HTERT RPE-1 (cell line): ENCODE measurements around the gene PRX.

ENCODE experiments used
- in situ Hi-C: fragments of 300-500 bp; cut with MboI; formaldehyde crosslinking; loops from 4 replicates; pipeline ENCODE4 v1.14.3; 2020; ENCODE audit warnings: low sequenced_read_pairs

PRX gene

DNA sequence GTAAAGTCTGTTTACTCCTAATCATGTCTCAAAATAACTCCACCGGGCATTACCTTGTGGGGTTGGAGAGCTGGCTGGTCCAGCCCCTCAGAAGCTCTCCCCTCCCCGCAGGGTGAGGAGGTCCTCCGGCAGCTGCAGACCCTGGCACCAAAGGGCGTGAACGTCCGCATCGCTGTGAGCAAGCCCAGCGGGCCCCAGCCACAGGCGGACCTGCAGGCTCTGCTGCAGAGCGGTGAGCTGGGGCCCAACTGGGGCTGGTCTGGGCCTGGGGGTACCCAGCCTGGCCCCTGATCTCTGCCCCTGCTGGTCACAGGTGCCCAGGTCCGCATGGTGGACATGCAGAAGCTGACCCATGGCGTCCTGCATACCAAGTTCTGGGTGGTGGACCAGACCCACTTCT is 43.4 kb downstream of the PRX start:
- in situ Hi-C loops = no loop called here

DNA sequence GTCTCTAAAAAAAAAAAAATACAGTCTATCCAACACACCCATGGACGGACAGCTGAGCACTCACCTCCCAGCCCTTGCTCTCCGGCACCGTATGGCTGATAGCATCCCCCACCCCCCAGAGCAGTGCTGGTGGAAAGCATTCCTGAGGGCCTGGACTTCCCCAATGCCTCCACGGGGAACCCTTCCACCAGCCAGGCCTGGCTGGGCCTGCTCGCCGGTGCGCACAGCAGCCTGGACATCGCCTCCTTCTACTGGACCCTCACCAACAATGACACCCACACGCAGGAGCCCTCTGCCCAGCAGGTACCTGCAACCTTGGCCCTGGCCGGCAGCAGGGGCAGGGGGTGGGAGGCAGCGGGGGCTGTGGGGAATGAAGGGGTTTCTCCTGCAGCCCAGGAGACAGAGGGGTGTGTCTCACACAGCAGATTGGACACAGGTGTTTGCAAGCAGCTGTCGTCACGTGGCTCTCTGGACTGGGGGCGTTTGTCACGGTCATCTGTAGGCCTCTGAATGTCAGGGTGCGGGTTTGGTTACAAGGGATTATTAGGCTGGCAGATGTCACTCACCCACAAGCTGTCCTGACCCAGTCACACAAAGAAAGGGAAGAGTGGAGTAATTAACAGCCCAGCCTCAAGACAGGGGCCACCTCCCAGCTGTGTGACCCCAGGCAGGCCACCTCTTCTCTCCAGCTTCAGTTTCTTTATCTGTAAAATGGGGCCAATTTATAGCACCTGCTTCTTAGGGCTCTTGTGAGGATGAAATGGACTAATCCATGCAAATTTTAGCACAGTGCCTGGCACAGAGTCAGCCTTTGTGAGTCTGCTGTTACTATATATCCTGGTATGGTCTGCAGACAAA is 45.4 kb downstream of the PRX start:
- in situ Hi-C loops = no loop called here

DNA sequence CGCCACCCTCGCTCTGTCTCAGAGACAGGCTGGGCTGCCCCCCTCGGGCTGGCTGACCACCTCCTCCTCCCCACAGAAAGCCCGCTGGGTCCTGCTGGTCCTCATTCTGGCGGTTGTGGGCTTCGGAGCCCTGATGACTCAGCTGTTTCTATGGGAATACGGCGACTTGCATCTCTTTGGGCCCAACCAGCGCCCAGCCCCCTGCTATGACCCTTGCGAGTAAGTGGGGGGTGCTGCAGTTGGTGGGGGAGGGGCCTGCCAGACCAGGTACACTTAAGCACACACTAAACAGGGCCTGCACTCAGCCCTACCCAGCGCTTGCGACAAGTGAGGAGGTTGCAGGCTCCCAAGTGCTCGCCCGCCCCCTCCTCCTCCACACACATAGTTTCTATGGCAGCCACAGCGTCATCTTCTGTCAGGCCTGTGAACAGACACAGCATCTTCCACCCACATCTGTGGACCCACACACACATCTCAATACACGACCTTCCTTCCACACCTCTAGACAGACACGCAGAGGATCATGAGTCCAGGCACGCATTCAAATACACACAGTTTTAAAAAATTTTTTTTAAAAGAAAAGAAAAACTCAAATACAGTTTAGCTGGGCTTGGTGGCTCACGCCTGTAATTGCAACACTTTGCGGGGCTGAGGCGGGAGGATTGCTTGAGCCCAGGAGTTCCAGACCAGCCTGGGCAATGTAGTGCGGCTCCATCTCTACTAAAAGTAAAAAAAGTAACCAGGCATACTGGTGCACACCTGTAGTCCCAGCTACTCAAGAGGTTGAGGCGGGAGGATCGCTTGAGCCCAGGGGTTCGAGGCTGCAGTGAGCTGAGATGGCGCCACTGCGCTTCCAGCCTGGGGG is 46.2 kb downstream of the PRX start:
- in situ Hi-C loops = no loop called here

DNA sequence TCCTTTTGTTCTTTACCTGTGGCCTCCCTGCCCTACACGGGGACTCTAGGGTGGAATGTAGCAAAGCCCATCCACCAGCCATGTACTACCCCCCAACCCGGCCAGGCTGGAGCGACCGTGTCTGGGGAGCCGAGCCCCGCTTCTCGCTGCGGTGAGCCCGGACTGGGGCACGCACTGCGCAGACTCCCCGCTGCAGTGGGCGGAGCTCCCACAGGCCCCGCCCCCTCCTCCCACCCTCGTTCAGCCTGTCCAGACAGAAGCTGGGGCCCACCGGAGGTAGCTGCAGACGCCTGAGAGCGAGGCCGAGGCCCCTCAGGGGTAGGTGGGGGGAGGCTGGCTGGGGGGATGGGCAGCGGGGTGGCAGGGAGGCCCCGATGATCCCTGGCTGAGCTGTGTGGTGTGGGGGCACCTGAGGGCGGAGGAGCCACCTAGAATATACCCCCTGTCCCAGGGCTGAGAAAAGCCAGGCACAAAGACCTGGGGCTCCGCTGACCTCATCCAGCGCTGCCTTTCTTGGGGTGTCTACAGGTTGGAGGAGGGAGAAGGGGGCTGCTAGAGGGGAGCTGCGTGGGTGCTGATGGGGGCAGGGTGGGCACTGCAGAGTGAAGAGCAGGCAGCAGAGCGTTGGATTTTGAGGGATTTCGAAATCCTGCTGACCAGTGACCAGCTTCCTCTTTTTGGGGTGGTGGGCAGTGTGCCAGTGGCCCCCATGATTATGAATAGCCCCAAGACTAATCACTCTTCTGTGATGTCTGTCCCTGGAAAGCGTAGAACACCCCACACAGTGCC is 47.4 kb downstream of the PRX start:
- in situ Hi-C loops = no loop called here

DNA sequence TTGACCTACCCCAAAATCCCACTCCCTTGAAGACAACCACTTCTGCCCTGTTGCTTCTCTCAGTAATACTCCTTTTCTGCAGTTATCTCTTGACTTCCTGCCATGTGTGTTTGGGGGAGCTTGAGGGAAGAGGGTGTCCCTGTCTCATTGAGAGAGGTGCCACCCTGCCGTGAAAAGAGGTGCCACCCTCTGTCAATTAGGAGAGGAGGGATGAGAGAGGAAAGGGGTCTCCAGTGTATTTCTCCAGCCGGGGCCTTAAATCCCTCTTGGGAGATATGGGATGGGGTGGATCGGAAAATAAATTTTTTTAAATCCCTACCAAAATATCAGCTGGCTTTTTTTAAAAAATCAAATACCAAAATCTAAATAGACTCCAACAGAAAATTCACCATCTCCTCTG is 48.2 kb downstream of the PRX start:
- in situ Hi-C loops = no loop called here

DNA sequence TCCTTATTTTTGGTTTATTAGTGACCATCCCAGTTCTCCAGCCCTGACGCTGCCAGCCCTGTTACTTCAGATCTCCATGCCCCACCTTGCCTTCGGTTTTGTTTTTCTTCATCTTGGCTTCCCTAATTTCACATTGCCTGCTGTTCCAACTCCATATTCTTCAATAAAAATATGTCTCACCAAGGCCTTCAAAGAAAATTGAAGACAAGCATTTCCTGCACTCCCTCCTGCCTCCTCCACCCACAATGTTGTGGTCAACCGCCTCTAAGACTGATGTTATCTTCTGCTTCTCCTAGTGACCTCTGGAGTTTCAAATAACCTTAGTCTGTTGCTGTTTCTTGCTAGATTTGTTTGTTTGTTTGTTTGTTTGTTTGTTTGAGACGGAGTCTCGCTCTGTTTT is 50.1 kb downstream of the PRX start:
- in situ Hi-C loops = no loop called here

DNA sequence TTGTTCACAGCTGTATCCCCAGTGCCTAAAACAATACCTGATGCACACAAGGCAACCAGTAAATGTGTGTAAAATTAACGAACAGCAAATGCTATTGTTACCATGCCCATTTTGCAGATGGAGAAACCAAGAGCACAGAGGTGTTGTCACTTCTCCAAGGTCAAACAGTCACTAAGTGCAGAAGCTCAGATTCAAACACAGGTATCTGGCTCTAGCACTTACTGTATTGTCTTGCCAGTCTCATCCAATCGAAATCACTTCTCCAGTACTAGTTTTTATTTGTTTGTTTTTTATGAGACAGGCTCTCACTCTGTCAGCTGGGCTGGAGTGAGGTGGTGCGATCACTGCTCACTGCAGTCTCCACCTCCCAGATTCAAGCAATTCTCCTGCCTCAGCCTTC is 51.0 kb downstream of the PRX start:
- in situ Hi-C loops = no loop called here

DNA sequence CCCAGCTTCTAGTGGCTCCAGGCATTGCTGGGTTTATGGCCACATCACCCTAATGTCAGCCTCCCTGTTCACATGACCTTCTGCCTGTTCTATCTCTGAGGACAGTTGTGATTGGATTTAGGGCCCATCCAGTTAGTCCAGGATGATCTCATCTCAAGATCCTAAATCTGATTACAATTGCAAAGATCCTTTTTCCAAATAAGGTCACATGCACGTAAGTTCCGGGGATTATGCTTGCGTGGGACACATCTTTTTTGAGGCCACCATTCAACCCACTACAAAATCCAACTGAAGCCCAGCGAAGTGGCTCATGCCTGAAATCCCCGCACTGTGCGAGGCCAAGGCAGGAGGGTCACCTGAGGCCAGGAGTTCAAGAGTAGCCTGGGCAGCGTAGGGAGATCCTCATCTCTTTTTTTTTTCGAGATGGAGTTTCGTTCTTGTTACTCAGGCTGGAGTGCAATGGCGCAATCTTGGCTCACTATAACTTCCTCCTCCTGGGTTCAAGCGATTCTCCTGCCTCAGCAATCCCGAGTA is 52.4 kb downstream of the PRX start:
- in situ Hi-C loops = no loop called here

DNA sequence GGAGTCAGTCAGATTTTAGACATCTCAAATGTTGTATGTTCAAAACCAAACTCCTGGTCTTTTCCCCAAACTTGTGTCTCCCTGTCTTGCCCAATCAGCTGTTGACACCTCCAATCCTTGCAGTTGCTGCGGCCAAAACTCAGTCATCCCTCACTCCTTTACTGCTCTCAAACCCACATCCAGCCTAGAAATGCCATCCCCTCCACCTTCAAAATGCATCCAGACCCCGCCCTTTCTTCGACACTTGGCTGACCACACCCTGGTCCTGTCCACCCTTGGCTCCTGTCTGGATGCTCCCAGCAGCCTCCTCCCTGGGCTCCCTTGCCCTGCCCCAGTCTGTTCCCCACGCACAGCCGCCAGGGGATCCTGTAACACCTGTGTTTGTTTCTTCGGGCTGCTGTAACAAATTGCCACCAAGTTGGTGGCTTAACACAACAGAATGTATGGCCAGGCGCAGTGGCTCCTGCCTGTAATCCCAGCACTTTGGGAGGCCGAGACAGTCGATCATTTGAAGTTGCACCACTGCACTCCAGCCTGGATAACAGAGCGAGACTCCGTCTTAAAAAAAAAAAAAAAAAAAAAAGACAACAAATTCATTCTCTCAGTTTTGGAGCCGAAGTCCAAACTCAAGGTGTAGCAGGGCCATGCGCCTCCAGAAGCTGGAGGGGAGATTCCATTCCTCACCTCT is 53.0 kb downstream of the PRX start:
- in situ Hi-C loops = no loop called here

DNA sequence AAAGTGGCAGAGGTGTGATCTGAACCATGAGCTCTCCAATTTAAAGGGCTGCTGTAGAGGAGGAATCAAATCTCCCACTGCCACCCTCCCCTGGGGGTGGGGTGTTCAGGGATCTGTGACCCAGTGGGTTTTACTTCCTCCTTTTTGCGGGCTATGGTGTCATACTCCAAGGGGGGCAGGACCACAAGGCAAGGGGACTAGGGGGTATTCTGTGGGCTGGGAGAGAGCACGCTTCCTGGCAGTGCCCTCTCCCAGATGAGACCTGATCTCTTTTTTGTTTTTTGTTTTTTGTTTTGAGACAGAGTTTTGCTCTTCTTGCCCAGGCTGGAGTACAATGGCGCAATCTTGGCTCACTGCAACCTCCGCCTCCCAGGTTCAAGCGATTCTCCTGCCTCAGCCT is 54.4 kb downstream of the PRX start:
- in situ Hi-C loops = no loop called here

DNA sequence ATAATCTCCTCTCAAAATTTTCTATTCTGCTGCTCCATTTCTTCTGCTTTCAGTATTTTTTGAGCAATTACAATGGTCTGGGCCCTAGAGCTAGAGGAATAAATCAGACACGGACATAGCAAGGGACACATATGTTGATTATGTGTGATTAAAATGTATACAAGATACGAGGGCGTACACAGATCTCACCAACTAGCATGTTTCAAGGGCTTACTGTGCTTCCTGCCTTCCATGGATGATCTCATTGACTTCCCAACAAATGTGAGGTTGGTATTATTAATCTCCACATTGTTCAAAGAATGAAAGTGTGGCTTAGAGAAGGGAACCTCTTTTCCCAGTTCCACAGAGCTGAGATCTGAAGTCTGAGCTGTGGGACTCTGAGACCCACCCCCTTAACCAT is 55.5 kb downstream of the PRX start:
- in situ Hi-C loops = no loop called here

DNA sequence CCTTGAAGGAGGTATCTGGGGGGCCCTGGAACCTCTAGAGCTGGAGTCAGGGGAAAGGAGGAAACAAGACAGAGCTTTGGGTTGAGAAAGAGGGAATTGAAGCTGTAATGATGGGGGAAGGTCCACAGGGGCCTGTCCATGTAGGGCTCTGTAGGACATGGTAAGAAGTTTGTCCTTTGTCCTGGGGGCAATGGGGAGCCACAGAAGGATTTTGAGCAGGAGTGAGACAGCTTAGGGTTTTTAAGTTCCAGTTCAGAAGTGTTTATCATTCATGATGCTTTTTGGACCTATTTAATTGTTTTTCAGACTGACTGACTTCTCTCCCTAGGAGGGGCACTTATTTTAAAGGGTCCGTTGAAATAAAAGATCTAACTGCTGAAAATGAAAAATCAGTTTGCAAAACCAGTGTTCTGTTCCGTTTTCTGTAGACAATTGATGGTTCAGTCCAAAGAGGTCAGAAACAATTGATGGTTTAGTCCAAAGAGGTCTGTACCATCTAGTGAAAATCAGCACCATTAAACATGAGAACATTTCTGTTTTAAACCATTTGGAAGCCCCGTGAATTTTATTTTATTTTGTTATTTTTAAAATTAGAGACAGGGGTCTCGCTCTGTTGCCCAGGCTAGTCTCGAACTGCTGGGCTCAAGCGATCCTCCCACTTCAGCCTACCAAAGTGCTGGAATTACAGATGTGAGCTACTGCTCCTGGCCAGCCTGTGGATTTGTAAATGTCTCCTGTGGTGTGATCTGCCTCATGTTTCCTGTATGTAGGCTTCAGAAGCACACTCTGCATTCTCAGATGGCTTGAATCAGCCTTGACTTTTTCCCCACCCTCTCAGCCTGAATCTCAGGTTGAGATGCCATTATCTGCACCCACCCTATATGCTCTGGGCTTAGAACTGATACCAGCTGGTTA is 56.2 kb downstream of the PRX start:
- in situ Hi-C loops = no loop called here

DNA sequence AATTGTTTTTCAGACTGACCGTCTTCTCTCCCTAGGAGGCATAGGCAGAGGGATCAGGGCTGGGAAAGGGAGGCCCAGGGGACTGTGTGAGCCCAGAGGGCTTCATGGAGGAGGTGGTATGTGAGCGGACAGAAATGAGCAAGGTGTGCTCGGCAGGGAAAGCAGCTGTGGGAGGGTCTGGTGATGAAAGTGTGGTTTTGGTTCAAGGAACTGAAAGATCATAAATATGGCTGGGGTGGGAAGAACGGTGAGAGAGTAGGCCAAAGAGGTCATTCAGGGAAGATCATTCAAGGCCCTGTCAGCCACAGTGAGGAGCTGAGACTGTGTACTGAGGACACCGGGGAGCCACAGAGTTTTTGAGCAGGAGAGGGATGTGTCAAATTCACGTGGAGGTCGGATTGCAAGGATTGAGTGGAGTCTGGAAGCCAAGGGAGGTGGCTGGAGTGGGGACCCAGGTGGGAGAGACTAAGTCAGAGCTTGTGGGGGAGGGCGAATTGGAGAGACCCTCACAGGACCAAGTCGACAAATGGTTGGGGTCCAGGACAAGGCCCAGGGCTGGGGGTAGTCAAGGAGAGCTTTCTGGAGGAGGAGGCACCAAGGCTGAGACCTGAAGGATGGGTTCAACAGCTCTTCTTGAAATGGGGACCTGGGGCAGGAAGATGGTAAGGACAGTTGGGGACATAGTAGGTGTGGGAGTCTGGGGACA is 57.0 kb downstream of the PRX start:
- in situ Hi-C loops = no loop called here

DNA sequence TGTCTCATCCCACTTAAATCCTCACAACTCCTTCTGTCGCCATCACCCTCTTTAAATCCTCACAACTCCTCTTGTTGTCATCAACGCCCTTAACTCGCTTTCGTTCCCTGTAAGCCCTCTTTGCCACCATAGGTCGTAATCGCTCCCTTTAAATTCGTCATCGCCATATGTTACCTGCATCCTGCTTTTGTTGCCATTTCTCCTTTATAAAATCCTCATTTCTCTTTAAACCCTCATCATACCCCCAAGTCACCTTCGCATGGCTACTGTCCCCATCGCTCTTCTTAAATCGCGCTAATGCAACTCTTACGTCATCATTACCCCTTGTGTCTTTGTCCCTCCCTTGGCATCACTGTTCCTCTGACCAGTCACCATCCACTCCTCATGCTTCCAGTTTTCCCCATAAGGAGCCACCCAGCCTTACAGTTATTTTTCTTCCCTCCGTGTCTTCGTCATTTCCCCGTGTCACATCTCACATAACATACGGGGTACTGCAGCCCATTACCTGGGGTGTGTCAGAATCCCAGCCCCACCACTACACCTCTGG is 64.1 kb downstream of the PRX start:
- in situ Hi-C loops = no loop called here

DNA sequence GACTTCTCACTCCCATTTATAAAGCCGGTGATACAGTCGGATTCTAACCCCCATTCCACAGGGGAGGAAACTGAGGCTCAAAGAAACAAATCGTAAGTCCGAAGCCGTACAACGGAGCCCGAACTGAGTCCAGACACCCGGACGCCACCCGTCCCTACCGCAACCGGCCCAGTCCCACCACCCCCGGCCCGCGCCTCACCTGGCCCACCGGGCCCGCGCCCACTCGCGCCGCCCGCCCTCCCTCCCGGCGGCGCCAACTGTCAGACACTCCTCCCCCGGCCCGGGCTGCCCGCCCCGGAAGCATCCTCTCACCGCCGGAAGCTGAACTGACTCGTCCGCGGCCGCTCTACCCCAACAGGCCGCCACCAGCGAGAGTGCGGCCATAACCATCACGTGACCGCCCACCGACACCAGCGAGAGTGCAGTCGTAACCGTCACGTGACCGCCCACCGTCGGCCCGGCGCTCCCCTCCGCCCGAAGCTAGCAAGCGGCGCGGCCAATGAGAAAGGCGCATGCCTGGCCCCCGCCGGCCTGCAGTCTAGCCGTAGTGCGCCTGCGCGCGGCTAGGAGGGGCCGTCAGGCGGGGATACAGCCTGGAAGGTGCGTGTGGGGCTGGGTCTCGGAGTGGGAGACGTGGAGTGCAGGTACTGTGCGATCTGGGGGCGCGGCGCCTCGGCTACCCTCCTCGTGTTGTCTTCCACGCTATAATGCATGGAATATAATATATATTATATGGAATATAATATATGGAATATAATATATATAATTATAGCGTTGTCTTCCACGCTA is 64.9 kb downstream of the PRX start, which contains the start of the genes C19orf47 and PLD3:
Gene C19orf47, minus strand, starts transcription at position 273 of the 789 bp plus-strand sequence. CDS start 6,540 bp downstream, outside the sequence.
Gene PLD3, plus strand, starts transcription at position 571 of the 789 bp plus-strand sequence. CDS start 17,789 bp downstream, outside the sequence.
- in situ Hi-C loops = no loop called here

DNA sequence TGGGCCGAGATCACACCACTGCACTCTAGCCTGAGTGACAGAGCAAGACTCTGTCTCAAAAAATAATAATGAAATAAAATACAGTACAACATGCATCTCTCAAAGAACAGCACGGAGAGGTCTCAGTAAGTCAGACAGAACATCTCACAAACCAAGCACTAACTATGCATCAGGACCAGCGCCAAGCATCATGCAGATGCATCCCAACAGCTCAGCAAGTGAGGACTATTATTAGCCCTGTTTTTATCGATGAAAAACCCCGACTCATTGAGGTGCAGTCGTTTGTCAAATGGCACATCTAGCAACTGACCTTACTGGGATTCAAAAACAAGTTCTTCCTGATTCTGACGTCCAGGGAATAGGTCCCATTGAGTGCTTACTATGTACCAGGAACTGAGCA is 68.8 kb downstream of the PRX start:
- in situ Hi-C loops = no loop called here
